ENCODE measurements around the gene SPATA6L. TPM values are rescaled to one million over a fixed set of nuclear protein-coding genes. Genes with fewer than 3 reads are reported as not detected.

Gene SPATA6L
- total and polyA plus RNA-seq, 2 of the 13 experiments (the other 11 are each of a cell fraction or from before 2014, with no cell fraction given): 1.1 to 1.9 TPM

DNA sequence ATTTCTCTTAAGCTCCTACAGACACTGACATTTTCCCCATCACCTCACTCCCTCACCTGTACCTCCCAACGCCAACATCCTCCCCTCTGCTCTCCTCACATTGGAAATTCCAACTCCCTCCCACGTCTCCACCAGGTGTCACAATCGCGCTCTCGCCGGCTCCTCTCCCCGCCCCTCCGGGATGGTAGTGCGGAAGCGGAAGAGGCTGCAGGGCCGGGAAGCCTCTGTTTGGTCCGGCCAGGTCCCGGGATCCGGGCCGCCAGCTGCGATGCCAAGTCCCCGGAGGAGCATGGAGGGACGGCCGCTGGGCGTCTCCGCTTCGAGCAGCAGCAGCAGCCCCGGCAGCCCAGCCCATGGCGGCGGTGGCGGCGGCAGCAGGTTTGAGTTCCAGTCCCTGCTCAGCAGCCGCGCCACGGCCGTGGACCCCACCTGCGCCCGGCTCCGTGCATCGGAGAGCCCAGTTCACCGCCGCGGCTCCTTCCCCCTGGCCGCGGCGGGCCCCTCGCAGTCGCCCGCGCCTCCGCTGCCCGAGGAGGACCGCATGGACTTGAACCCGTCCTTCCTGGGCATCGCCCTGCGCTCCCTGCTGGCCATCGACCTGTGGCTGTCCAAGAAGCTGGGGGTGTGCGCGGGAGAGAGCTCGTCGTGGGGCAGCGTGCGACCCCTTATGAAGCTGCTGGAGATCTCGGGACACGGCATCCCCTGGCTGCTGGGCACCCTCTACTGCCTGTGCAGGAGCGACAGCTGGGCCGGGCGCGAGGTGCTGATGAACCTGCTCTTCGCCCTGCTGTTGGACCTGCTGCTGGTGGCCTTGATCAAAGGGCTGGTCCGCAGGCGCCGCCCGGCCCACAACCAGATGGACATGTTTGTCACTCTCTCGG, 3.9 kb downstream of the SPATA6L start, which contains the start of gene PLPP6 (continued):
- TF ChIP-seq, protein P1, sequence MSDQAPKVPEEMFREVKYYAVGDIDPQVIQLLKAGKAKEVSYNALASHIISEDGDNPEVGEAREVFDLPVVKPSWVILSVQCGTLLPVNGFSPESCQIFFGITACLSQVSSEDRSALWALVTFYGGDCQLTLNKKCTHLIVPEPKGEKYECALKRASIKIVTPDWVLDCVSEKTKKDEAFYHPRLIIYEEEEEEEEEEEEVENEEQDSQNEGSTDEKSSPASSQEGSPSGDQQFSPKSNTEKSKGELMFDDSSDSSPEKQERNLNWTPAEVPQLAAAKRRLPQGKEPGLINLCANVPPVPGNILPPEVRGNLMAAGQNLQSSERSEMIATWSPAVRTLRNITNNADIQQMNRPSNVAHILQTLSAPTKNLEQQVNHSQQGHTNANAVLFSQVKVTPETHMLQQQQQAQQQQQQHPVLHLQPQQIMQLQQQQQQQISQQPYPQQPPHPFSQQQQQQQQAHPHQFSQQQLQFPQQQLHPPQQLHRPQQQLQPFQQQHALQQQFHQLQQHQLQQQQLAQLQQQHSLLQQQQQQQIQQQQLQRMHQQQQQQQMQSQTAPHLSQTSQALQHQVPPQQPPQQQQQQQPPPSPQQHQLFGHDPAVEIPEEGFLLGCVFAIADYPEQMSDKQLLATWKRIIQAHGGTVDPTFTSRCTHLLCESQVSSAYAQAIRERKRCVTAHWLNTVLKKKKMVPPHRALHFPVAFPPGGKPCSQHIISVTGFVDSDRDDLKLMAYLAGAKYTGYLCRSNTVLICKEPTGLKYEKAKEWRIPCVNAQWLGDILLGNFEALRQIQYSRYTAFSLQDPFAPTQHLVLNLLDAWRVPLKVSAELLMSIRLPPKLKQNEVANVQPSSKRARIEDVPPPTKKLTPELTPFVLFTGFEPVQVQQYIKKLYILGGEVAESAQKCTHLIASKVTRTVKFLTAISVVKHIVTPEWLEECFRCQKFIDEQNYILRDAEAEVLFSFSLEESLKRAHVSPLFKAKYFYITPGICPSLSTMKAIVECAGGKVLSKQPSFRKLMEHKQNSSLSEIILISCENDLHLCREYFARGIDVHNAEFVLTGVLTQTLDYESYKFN (CRISPR knock-in tag; conservative IDR thresholded peaks at IDR 0.05): peak; percentile 28; the same call in 1 of the 2 replicates
- no peak for TF ChIP-seq ZBTB33 (CRISPR knock-in tag; IDR thresholded peaks at IDR 0.05)
- peak; percentile 74; the same call in 2 of the 3 replicates for TF ChIP-seq MXI1 (IDR thresholded peaks at IDR 0.05; ENCODE audit: borderline replicate concordance, low read depth, low read length)
- peak; percentile 92 for TF ChIP-seq KDM2A (CRISPR knock-in tag; IDR thresholded peaks at IDR 0.05; ENCODE audit: borderline replicate concordance, low read depth)
- no peak for TF ChIP-seq ZNF616 (CRISPR knock-in tag; IDR thresholded peaks at IDR 0.05; ENCODE audit: low read depth)
- TF ChIP-seq RFXAP (CRISPR knock-in tag; IDR thresholded peaks at IDR 0.05; ENCODE audit: borderline replicate concordance): peak; percentile 64; the same call in 1 of the 2 replicates
- TF ChIP-seq SALL2 (CRISPR knock-in tag; IDR thresholded peaks at IDR 0.05): peak; percentile 81
- TF ChIP-seq ZNF530 (CRISPR knock-in tag; IDR thresholded peaks at IDR 0.05; ENCODE audit: low read depth): no peak
- no peak for TF ChIP-seq ZNF101 (CRISPR knock-in tag; IDR thresholded peaks at IDR 0.05; ENCODE audit: borderline replicate concordance, low read depth)
- TF ChIP-seq SIX1 (CRISPR knock-in tag; IDR thresholded peaks at IDR 0.05; ENCODE audit: borderline replicate concordance): no peak
- TF ChIP-seq ZNF777 (CRISPR knock-in tag; IDR thresholded peaks at IDR 0.05): peak; percentile 67
- TF ChIP-seq ZSCAN31 (CRISPR knock-in tag; IDR thresholded peaks at IDR 0.05; ENCODE audit: low read depth): peak; percentile 92
- TF ChIP-seq ZBTB4 (CRISPR knock-in tag; IDR thresholded peaks at IDR 0.05; ENCODE audit: borderline replicate concordance): no peak
- no peak for TF ChIP-seq CBX2 (IDR thresholded peaks at IDR 0.05; ENCODE audit: low read depth, low read length)
- no peak for TF ChIP-seq CBX2 (CRISPR knock-in tag; IDR thresholded peaks at IDR 0.05; ENCODE audit: low read depth)
- TF ChIP-seq AKAP8 (CRISPR knock-in tag; IDR thresholded peaks at IDR 0.05): no peak
- TF ChIP-seq ZBTB43 (CRISPR knock-in tag; conservative IDR thresholded peaks at IDR 0.05): no peak
- TF ChIP-seq, protein P2, sequence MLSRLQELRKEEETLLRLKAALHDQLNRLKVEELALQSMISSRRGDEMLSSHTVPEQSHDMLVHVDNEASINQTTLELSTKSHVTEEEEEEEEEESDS (CRISPR knock-in tag; IDR thresholded peaks at IDR 0.05; ENCODE audit: borderline replicate concordance): no peak

Measured in HepG2 (cell line).